Right lobe of liver (tissue), 4 donors: ENCODE measurements around the gene ATP6V1E1.

ENCODE experiments used
- POLR2A ChIP-seq: fragments of 450-650 bp; IDR thresholded peaks from one replicate; pipeline ENCODE4 v1.6.1; 2017; ENCODE audit warnings: antibody characterized with exemption, mild to moderate bottlenecking
- TF ChIP-seq, protein P1 (sequence below), 4 donors: fragments of 200-600 bp in 3 of 4; fragments of 450-650 bp in 1 of 4; IDR thresholded peaks; one replicate each; pipeline versions ENCODE4 v1.5.1 to v1.8.0; 2016 to 2022; ENCODE audit warnings: antibody characterized with exemption in 4 of 4, mild to moderate bottlenecking in 2 of 4
- donor health status: DM: no; HTN: no; CAD: no.
- donor health status: DM: no; HTN: no; CAD: no.
- donor health status: DM: no; HTN: yes; CAD: no.

DNA sequence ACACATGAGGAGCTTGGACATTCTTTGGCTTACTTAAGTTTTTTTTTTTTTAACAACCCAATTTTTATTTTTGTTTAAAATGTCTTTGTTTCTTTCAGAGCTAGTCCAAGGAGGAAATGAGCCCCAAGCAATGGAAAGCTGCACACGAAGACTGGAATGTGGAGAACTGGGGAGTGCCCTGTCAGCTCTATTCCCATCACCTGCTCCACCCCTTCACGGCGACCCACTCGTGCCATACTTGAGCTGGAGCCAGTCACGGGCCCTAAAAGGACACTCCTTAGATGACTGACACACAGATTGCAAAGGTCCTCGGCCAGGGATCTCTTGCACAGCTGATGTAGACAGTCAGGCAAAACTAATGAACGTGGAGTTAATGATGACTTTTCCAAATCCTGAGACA is 75.8 kb downstream of the ATP6V1E1 start:
- TF ChIP-seq POLR2A, result no peak
- TF ChIP-seq, protein P1, sequence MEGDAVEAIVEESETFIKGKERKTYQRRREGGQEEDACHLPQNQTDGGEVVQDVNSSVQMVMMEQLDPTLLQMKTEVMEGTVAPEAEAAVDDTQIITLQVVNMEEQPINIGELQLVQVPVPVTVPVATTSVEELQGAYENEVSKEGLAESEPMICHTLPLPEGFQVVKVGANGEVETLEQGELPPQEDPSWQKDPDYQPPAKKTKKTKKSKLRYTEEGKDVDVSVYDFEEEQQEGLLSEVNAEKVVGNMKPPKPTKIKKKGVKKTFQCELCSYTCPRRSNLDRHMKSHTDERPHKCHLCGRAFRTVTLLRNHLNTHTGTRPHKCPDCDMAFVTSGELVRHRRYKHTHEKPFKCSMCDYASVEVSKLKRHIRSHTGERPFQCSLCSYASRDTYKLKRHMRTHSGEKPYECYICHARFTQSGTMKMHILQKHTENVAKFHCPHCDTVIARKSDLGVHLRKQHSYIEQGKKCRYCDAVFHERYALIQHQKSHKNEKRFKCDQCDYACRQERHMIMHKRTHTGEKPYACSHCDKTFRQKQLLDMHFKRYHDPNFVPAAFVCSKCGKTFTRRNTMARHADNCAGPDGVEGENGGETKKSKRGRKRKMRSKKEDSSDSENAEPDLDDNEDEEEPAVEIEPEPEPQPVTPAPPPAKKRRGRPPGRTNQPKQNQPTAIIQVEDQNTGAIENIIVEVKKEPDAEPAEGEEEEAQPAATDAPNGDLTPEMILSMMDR (IDR thresholded peaks at IDR 0.05), result no peak
